ENCODE data around the gene UBA1. TPM values are rescaled to one million over a fixed set of nuclear protein-coding genes. Genes with fewer than 3 reads are reported as not detected.
A peak's percentile ranks its signal among the peaks of the same experiment; 100 is the strongest.

UBA1 gene
- total and polyA plus RNA-seq, 2 of the 13 experiments (the other 11 are each of a cell fraction or from before 2014, with no cell fraction given): 93.3 to 129 TPM

- ATAC-seq (no peak), DNase-seq (ENCODE audit: low spot score) (no peak), FAIRE-seq (no peak)
- Histone ChIP-seq H3K9me3 (ENCODE audit: low read length) (no peaks in the 10 kb centered on the region), H3K4me3 (replicated peaks in 1 of 3; ENCODE audit: insufficient read depth in 1 of 3, low read depth in 2 of 3, low read length in 3 of 3) (no peak overlapping the region), H4K20me1 (ENCODE audit: insufficient read depth, low read length) (peaks cover 8% of the 10 kb centered on the region), H3K79me2 (ENCODE audit: insufficient read depth, low read length) (peaks cover 44% of the 10 kb centered on the region), H2AFZ (ENCODE audit: low read length) (no peak overlapping the region), H3K4me1 (ENCODE audit: insufficient read depth, low read length) (peaks cover 84% of the 10 kb centered on the region), H3K9ac (ENCODE audit: insufficient read depth, low read depth, low read length) (no peak overlapping the region), H3K4me2 (ENCODE audit: low read depth, low read length) (peak overlapping the region; percentile 47), H3K27ac (ENCODE audit: extremely low read length, insufficient read depth, low read length) (no peak overlapping the region), H3K36me3 (replicated peaks in 1 of 2; ENCODE audit: control insufficient read depth in 1 of 2, insufficient read depth in 2 of 2, low read length in 2 of 2) (peaks cover 10 to 36% of the 10 kb centered on the region in 2 experiments; a peak in 4 of 5 replicates), H3K27me3 (ENCODE audit: control insufficient read depth in 1 of 2, insufficient read depth in 2 of 2, low read length in 2 of 2) (no peaks in the 10 kb centered on the region; a peak in 1 of 5 replicates)
- ChIA-PET POLR2A (no interaction called here), CTCF (ENCODE audit: low intra/inter-chr PET ratio, low total read pairs) (no interaction called here)
- intact Hi-C loops (cut with micrococcal nuclease; ENCODE audit: unreplicated experiment): no loop called here
- peak; percentile 23; the same call in 1 of the 2 replicates for TF ChIP-seq RARA (CRISPR knock-in tag; IDR thresholded peaks at IDR 0.05)
- TF ChIP-seq ZBTB14 (CRISPR knock-in tag; IDR thresholded peaks at IDR 0.05): no peak
- TF ChIP-seq CBX5 (CRISPR knock-in tag; IDR thresholded peaks at IDR 0.05; ENCODE audit: borderline replicate concordance): no peak
- no peak for TF ChIP-seq ZBTB20 (CRISPR knock-in tag; IDR thresholded peaks at IDR 0.05; ENCODE audit: borderline replicate concordance, low read depth)
- TF ChIP-seq RFX5 (IDR thresholded peaks at IDR 0.05; ENCODE audit: low read depth, low read length): no peak
- TF ChIP-seq ZNF263 (CRISPR knock-in tag; IDR thresholded peaks at IDR 0.05): peak; percentile 81
- no peak for TF ChIP-seq DDIT3 (CRISPR knock-in tag; IDR thresholded peaks at IDR 0.05)
- TF ChIP-seq ZZZ3 (CRISPR knock-in tag; IDR thresholded peaks at IDR 0.05; ENCODE audit: borderline replicate concordance): no peak
- no peak for TF ChIP-seq GLI4 (CRISPR knock-in tag; IDR thresholded peaks at IDR 0.05; ENCODE audit: borderline replicate concordance)
- TF ChIP-seq ZNF557 (CRISPR knock-in tag; IDR thresholded peaks at IDR 0.05): no peak
- no peak for TF ChIP-seq SOX13 (IDR thresholded peaks at IDR 0.05)
- TF ChIP-seq SOX13 (CRISPR knock-in tag; conservative IDR thresholded peaks at IDR 0.05 in 1 of 2, IDR thresholded peaks at IDR 0.05 in 1 of 2): 0 out of 4 replicates have a peak, but pooled peaks of 1 of the 2 experiments have one; percentile 14
- TF ChIP-seq MAF1 (CRISPR knock-in tag; IDR thresholded peaks at IDR 0.05; ENCODE audit: borderline replicate concordance): no peak
- no peak for TF ChIP-seq REXO4 (CRISPR knock-in tag; IDR thresholded peaks at IDR 0.05; ENCODE audit: borderline replicate concordance)
- no peak for TF ChIP-seq ZNF253 (CRISPR knock-in tag; IDR thresholded peaks at IDR 0.05; ENCODE audit: borderline replicate concordance)
- no peak for TF ChIP-seq SRY (CRISPR knock-in tag; IDR thresholded peaks at IDR 0.05)
- TF ChIP-seq SSRP1 (CRISPR knock-in tag; IDR thresholded peaks at IDR 0.05): no peak
- no peak for TF ChIP-seq ZKSCAN1 (IDR thresholded peaks at IDR 0.05; ENCODE audit: low read length)
- no peak for TF ChIP-seq ZBTB49 (CRISPR knock-in tag; IDR thresholded peaks at IDR 0.05; ENCODE audit: borderline replicate concordance)
- TF ChIP-seq HNRNPK (IDR thresholded peaks at IDR 0.05; ENCODE audit: low read depth, low read length, poor library complexity, severe bottlenecking): no peak
- no peak for TF ChIP-seq ZNF362 (CRISPR knock-in tag; IDR thresholded peaks at IDR 0.05; ENCODE audit: borderline replicate concordance)
- TF ChIP-seq CEBPG (CRISPR knock-in tag; IDR thresholded peaks at IDR 0.05): no peak
- no peak for TF ChIP-seq ZFAT (CRISPR knock-in tag; conservative IDR thresholded peaks at IDR 0.05)
- 58% methylated on average over 3 of the region's 7 CpGs for WGBS (ENCODE audit: low lambda C conversion rate)
- in situ Hi-C loops (cut with HindIII; ENCODE audit: extremely low pct_ligation_motif_present, low pct_unique_long_range_greater_than_20kb): no loop called here
- BruUV-seq (replicated peaks): no TSS peak
Measured at GRCh38 chrX:47197526-47197925, 3.9 kb downstream of the UBA1 start.
